NCI-H1105 (cell line): ENCODE results near the gene PIK3R5.
"Not testable (repeated sequence)": the region's sequence is repeated elsewhere in the genome, so short reads cannot be mapped to it uniquely, and the experiment has no call there.

ENCODE experiments used
- DNase-seq: peaks from one replicate; lab custom pipeline; 2025; lab: John Stamatoyannopoulos, UW

PIK3R5 gene

DNA sequence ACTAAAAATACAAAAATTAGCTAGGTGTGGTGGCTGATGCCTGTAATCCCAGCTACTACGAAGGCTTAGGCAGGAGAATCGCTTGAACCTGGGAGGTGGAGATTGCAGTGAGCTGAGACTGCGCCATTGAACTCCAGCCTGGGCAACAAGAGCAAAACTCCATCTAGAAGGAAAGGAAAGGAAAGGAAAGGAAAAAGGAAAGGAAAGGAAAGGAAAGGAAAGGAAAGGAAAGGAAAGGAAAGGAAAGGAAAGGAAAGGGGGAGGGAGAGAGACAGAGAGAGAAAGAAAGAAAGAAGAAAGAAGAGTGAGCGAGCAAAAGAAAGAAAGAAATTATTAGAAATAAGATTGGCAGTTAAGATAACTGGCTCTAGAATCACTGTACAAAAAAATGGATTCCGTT is 18.7 kb upstream of the PIK3R5 start:
- not testable (repeated sequence) for DNase-seq

DNA sequence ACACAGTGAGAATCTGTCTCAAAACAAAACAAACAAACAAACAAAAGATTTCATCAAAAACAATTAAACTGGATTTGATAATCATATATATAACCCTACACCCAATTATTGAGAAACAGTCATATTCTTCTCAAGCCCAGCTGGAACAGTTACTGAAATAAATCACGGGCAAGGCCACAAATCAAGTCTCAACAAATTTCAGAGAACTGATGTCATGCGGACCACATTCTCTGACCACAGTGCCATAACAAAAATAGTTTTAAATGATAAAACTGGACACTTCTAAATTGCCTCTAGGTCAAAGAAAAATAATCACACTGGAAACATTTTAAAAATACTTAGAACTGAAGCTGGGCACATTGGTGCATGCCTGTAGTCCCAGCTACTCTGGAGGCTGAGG is 15.9 kb upstream of the PIK3R5 start:
- no peak for DNase-seq

DNA sequence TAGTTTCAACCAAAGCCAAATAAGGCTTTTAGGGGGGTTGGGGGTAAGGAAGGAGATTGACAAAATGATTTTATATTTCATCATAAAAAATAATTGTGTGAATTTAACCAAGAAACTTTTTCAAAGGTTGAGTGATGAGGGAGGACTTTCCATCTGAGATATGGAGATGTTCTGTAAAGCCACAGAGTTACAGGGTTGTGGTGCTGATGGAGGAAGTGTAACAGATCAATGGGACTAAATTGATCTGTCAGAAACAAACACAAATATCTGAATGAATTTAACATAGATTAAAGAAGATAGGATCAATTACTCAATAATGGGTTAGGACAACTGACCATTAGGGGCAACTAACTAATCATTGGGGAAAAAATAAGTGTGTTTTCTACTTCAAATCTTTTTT is 14.2 kb upstream of the PIK3R5 start:
- no peak for DNase-seq

DNA sequence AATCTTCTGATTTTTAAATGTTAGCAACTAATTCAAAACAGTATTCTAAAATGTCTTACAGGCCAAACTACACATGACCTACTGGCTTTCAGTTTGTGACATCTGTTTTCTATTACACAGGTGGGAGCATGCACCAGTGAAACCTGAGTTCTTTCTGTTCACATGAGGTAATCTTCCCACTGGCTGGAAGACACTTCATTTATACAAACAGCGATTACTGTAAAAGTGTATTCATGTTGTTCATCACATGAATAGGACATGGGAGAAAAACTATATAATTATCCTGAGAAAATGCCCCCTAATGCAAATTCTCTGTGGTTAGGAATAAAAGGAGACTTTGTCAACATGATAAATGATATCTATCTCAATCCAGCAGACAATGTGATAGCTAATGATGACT is 11.1 kb upstream of the PIK3R5 start:
- no peak for DNase-seq

DNA sequence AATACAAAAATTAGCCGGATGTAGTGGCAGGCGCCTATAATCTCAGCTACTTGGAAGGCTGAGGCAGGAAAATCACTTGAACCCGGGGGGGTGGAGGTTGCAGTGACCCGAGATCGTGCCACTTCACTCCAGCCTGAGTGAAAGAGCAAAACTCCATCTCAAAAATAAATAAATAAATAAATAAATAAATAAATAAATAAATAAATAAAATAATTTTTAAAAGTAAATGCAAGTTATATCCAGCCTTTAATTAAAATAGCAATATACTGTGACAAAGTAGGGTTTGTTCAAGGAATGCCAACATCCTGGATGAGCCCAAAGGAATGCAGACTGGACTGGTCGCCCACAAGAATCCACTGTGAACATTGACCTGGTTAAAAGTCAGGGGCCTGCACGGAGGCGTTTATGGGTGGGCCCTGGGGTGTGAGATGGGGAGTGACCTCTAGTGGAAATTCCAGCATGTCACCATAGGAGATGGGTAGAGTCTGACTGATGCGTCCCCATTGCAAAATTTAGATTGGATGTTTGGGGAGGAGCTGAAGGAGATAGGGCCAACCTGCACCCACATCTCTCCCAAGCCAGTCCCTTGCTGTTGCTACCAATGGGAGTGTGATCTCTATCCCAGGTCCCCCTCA is 9.7 kb upstream of the PIK3R5 start:
- DNase-seq = no peak

DNA sequence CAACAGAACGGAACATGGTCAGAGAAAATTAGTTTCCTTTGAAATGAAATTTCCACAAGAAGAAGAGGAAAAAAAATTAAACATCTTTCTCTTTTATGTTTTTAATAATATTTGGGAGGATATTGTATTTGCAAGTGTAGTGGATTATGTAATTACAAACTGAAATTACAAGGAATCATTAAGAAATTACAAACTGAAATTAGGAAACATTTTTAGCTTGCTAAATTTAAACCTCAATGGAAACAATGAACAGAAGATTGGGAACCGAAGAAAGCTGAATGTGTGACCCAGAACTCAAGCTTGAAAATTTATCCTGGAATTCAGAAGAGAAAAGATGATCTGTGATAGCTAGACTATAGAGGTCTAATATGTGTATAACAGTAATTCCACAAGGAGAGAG is 4.4 kb upstream of the PIK3R5 start:
- DNase-seq = no peak

DNA sequence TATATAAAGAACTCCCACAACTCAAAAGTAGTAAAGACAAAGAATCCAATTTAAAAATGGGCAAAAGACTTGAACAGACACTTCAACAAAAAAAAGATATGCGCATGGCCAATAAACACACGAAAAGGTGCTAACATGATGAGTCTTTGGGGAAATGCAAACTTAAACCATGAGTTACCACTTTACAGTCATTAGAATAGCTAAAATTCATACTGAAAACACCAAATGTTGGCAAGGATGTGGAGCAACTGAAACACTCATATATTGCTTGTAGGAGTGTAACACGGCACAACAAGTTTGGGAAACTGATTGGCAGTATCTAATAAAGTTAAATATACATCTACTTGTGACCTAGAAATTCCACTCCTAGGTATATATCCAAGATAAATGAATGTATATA is 3.0 kb upstream of the PIK3R5 start:
- no peak for DNase-seq

DNA sequence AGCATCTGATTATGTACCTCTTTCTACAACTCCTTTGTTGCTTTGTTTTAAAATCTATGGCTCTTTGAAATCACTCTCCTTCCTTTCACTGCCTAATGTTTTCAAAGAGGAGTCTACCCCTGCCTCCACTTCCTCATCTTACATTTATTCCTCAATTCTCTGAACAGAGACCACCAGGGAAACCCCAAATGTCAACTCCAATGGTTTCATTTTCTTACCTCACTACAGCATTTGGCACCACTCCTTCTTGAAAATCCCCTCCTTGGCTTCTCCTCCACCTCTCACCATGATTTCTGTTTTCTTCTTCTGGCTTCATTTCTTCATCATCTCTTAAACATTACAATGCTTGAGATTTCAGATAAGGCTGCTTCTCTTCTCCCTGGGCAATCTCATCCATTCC is 2.4 kb upstream of the PIK3R5 start:
- DNase-seq = no peak

DNA sequence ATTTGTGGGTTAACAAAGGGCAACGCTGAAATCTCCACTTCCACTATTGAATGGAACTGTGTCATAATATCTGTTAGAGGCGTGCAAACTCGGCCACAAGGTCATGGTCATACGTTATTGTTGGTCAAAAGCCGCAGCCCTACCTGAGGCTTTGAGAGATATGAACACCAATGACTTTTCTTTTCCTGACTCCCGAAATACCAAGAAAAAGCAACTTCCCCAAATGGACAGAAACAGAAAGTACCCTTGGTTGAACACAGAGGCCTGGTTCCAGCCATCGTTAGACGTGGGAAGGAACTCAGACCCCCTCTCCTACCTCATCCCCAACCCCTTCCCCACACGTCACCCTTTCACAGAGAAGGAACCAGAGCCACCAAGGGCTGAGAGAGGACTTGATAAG is 1.4 kb upstream of the PIK3R5 start:
- DNase-seq = no peak

DNA sequence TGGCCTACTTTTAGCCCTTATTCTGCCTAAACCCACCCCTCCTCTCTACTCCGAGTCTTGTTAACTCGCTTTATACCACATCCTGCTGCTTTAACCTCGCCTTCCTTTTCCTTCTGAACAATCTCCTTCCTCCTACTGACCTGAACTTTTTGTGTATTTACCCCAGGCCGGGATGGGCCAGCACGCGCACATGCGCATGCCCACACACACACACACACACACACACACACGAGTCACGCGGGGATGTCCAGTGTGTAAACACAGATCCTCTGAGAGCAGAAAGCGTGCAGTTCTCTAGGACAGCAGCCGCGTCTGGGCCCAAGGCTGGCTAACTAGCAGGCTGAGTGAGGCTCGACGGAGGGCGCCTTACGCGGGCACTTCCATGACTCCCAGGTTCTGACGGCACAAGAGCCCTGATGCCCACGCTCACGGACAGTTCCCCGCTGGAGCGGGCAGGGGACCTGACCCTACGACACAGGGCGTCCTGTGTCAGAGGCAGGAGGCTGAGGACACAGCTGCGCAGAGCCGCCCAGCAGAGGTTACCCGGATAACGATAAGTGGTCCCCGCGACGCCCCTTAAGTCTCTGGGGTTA is 610 bp downstream of the PIK3R5 start:
- DNase-seq = no peak

DNA sequence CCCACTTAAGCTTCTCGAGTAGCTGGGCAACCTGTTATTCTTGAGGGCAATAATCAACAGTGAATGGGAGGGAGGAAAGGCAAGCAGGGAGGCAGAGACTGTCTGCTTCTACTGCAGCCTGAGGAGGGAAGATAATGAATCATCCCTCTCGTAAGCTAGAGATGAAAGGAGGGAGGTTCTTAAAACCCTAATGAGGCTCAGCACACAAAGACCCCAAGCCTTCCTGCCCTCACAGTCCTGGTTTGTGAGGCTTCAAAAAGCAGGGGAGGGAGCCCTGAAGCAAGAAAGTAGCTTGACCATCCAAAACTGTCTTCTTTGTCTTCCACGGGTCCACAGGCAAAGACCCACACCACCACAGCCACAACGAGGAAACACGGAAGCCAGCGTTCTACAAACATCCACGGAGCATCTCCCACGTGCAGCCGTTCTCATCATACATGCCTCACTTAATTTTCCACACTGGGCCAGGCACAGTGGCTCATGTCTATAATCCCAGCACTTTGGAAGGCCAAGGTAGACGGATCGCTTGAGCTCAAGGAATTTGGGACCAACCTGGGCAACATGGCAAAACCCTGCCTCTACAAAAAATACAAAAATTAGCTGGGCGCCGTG is 1.8 kb downstream of the PIK3R5 start:
- no peak for DNase-seq

DNA sequence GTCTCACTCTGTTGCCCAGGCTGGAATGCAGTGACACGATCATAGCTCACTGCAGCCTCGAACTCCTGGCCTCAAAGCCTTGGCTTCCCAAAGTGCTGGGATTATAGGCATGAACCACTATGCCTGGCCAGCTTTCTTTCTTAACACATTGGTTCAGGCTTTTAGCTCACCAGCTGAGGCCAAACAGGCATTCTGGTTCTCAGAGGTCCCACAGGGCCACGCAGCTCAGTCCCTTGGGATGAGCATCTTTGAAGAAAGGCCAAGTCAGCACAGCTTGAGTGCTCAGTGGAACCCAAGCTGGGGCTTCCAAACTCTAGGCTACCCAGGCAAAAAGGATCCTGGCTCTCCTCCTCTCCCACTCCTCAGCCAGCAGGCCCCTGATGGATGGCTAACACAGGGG is 2.5 kb downstream of the PIK3R5 start:
- no peak for DNase-seq

DNA sequence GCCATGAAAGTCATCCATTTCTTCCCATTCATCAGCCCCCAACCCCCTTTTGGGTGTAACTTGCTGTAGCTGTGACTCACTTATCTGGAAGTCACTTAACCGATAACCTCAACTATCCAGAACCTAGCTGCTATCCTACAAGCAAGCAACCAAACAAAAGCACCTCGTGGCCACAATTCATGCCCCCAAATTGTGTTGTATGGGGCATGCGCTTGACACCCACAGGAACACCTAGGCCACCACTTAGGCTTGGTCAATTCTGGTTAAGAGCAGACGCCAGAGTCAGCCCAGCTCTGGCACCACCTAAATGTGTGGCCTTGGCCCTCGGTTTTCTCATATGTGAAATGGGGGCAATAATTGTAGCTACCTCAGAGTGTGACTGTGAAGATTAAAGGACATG is 3.7 kb downstream of the PIK3R5 start:
- DNase-seq = no peak

DNA sequence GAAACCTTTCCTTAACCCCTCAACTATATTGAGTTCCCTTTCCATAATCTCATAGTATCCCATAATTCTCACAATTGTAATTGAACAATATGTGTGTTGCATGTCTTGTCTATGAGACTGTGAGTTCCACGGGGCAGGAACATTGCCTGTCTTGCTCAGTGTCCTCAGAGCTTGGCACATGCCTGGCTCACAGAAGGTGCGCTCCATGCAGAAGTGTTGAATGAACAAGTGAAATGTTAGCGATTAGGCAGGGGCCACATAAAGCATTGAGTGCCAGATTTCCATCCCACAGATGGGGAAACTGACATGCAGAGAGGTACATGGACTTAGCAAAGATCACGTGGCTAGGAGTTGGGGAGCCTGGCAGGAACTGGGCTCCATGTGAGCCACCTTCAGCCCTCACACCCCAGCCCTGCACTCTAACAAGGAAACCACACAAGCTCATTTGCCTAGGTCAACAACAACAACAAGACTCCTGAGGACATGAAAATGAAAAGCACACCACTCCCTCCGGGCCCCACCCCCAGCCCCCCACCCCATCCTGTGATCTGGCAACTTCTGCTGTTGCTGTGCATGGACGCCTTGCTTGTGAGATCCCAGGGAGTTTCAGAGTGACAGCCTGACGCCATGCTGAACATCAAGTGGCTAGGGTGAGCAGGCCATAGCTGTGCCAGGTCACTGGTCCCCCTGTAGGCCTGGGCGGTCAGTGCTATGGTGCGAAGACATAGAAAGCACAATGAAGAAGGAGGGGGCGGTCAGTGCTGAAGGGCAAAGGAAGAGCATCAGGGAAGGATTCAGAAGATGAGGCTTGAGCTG is 5.0 kb downstream of the PIK3R5 start:
- no peak for DNase-seq

DNA sequence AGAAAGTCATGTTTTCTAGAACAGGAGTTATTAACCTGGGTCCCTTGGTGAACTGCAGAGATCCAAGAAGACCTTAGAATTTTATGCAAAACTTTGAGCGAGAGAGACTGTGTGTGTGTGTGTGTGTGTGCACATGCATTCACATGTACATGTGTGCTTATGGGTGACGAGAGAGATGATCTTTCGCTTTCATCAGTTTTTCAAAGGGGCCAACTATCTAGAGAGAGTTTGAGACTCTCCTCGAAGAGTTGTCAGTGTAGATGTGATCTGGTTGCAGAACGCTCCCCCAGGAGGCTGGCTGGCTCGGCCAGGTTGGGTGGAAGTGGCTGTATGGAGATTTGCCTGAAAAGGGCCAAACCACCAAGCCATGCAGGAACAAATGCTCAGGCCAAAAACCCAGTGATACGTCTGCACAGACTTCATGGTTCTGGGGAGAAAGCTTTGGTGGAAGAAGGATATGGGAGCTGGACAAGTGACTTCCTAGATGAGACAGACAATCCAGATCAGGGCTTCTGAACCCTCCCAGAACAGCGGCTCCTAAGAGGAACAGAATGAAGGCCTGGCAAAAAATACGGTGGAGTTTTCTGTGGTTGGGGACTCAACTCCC is 6.1 kb downstream of the PIK3R5 start:
- no peak for DNase-seq

DNA sequence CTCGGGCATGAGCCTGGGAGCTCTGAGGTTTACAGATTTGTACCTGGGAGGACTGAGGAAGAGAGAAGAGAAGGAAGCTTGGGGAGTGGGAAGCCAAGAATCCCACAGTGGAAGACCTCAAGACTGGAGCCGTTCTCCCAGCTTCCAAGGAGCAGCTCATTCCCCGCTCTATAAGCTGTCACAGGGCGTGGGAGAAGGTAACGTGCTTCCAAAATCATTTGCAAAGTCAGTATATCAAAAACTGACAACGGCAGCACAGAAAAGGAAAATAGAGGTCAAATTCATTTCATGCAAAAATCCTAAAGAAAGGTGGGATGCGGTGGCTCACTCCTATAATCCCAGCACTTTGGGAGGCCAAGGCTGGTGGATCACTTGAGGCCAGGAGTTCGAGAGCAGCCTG is 7.8 kb downstream of the PIK3R5 start:
- no peak for DNase-seq

DNA sequence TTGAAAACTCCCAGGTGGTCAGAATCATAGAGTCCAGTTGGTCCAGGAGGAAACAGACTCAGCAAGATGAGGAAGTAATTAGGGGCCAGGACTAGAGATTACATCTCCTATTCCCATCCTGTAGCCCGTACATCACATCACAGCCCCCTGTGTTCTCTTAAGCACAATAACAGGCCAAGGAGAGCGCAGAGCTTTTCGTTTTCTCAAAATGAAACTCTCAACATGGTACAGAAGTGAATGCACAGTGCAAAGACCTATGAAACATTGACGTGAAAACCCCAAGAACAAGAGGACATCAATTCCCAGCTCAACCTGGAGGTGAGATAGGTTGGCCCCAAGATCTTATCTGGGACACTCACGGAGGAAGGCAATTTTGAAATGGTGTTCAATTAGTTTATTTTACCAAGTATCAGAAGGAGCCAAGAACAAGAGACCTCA is 9.0 kb downstream of the PIK3R5 start:
- DNase-seq = no peak

DNA sequence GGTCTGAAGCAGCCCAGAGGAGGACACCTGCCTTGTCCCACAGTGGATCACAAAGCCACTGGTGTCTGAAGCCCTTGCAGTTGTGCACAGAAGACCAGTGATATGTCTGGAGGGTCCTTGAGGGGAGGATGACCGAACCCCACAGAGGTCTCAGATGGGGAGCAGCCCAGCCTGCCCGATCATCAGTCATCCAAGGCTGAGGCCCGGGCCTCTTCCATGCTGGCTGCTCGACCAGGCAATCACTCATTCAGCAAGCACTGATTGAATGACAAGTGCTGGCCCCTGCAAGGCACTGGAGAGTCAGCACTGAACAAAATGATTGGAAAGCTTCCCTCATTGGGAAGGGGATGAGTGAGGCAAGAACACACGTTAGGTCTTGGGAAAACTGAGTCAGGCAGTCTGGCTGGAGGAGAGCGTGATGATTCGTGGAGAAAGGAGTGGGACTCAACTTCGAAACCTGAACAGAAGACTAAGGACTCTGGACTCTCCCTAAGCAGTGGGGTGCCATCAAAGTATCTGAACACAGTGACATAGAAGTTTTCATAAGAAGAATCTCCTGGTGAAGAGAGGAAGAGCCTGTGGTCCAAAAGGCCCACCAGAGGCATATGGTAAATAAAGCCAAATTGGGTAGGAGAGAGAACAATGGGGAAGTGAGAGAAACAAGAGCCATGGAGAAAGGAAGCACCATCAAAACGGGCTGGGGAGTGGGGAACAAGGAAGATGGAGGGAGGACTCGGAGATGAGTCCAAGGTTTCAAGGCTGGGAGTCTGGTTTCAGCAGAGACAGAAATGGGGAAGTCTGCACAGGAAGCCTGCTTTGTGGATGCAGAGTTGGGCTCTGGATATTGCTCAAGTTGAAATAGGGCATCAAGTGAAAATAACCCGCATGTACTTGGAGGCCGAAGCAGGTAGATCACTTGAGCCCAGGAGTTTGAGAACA is 10.2 kb downstream of the PIK3R5 start:
- no peak for DNase-seq

DNA sequence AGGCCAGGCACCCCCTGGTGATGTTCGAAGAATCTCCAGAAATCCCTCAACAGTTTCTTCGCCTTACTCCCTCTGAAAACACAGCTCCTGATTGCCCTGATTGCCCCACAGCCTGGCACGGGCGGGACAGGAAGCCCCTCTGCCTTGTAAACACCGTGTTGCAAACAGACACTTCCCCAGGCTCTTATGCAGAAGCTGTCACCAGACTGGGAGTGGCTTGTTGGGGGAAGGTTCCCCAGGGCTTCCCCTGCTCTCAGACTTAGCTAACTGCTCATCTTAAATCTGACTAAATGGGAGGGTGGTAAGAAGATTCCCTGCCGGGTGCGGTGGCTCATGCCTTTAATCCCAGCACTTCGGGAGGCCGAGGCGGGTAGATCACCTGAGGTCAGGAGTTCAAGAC is 11.2 kb downstream of the PIK3R5 start:
- DNase-seq = no peak

DNA sequence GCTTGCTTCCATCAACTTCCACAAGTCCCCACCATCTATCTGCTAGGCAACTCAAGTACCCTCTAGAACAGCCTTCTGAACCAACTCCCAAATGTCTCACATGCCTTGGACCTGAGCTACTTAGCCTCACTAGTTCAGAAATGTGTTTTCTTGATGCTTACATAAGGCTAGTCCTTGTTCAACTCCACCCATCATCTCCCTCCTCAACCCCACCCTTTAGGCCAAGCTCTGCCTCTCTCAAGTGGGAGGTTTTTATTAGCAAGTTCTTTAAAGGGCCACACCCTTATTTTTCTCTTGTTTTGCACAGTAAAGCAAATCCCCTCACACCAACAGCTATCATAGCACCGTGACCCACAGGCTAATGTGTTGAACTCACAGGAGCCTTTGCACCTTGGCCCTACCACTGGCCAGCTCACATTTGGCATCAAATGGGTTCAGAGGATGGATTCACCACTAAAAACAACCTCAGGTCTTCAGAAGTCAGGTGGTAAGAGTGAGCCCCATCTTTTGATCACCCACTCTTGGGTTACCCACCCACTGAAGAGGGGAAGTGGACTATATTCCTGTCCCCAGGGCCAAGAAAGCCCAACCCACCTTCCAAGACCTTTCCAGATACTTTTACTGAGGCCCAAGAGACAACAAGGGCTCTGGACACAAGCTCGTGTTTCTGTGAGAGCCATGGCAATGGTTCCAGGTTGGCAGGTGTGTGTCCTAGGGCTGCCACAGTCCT is 12.2 kb downstream of the PIK3R5 start:
- DNase-seq = no peak

DNA sequence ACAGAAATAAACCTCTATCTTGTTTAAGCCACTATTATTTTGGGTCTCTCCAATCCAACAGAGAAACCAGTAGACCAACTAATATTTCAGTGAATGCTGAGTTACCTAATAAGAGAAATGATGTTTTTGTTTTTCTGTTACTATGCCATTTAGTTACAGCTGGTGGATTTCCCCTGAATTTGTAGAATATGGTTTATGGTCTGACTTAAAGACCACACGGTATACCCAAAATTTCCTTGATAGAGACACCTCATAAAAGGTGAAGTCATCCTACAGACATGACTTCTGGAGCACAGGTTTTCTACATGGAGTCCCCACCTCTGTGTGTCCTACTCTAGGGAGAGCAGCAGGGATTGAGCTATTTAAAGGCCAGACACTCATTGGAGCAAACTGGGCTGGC is 13.3 kb downstream of the PIK3R5 start:
- DNase-seq = no peak
